CD4-positive, alpha-beta T cell treated with Interleukin-15 for 1 hour (primary cell): Measurements from ENCODE around the gene MCCD1.

Experiments
- DNase-seq: peaks from one replicate; pipeline ENCODE4 v3.0.0-alpha.2; 2020

The MCCD1 gene

DNA sequence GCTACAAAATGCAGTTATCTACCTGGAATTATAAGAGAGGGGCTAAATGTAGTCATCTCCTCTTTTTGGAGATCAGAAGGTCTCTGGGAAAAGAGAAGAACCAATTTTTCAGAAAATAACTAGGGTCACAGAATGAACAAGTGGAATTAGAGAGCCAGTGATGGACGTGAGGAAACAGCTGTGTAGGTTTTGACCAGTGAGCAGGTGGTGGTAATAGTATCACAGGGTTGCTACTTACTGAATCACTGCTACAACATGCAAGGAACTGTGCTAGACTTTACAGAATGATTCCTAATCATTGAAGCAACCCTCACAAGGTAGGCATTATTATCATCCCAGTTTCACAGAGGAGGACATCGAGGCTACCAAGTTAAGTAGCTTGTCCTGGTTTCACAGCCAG lies 15.9 kb downstream of the MCCD1 start:
- no peak for DNase-seq

DNA sequence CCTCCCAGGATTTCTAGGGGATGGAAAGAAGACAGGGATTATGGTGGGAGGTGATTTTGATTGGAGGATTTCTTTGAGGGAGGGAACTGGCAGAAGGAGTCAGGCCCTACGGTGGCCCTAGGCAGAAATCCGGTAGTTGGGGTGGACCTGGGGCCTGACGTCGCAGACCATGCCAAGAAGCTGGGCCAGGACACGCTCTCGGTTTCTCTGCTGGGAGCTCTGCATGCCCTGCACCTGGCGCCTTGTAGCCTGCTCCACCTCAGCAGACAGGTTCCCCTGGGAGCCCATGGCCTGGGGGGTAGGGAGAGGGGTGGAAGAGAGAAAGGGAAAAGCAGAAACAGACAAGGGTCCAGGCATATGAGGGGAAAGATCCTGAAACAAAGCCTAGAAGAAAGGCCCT lies 16.5 kb downstream of the MCCD1 start:
- no peak for DNase-seq

DNA sequence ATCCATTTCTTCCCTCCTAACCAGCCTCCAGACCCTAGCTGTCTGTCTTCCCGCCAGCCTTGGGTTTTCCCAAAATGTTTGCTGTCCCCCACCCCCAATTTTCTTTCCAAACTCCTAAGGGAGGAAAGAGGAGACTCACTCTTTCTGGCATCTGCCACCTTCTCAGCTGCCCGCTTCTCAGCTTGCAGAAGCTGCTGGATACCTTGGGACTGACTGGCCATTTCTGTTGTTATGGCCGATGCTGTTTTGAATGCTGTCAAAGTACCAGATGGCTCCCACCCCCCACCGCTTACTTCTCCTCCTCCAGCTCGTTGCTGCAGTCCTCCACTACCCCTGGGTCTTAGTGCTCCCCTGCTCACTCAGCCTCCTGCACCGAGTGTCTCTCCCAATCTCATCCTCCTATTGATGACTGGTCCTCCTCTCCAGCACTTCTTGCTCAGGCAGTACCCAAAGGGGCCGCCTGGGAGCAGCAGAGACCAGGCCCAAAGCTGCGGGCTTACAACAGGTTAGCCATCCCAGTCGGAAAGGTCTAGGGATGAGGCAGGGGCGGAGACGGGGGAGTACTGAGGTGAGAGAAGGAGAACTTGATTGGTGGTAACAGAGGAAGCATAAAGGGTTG lies 17.7 kb downstream of the MCCD1 start, which contains the start of gene ATP6V1G2:
Gene ATP6V1G2 (minus strand): TSS at position 270 of the 619 bp plus-strand sequence. CDS start 49 bp downstream, at position 221.
- peak; percentile 86 for DNase-seq

DNA sequence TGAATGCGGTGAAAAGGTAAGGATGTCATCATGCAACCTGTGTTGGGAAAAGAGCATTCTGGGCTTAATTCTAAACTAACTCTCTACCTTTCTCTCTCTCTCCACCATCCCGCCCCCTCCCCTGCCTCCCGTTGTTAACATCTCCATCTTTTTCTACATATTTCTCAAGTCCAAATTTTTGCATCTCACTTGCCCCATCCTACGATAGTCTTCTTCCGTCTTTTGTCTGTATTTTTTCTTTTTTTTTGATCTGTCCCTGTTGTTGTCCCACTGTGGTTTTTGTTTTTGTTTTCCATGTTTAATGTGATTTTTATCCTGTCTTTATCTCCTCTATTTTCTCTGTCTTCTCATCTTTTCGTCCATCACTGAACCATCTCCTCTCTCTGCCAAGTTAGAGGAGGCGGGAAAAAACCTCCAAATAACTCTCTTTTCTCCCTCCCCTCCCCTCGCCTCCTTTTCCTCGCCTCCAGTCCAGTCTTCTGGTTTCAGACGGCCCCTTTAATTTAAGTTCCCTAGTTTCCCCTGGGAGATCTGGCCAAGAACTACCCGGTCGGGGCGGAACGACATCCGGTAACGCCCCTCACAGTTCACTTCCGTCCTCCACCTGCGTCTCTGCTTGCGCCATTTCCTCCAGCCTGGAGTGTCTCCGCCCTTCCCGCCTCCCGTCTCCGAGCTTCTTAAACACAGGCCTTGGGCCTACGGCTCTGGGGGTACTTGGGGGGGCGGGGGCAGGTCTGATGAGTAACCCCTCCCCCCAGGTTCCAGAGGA lies 18.4 kb downstream of the MCCD1 start, which contains the start of gene NFKBIL1:
Gene NFKBIL1 (plus strand): TSS at position 651 of the 769 bp plus-strand sequence. CDS start 87 bp downstream, at position 738.
- peak; percentile 96 for DNase-seq

DNA sequence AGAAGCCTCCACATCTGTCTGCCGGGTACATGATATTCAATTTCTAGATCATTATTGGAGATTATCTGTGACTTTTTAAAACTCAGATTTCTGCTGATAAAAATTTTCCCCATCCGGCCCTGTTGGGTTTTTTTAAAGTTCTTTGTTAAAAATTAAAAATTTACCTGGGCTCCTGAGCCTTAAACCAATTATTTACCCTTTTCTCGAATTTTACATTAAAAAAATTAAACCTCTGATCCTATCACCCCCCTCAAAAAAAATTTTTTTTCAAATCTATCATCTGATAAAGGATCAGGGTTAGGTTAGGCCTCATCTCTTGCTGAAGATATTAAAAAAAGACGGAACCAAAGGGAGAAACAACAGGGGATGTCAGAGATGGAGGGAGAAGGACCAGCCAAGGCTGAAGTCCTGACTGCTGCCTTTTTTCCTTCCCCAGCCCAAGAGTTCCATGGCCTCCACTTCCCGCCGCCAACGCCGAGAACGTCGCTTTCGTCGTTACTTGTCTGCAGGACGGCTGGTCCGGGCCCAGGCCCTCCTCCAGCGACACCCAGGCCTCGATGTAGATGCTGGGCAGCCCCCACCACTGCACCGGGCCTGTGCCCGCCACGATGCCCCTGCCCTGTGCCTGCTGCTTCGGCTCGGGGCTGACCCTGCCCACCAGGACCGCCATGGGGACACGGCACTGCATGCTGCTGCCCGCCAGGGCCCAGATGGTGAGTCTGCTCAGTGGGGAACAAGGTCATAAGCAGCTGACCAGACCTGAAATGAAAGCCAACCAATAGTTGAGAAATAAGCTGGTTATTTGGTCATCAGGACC lies 19.2 kb downstream of the MCCD1 start:
- no peak for DNase-seq

DNA sequence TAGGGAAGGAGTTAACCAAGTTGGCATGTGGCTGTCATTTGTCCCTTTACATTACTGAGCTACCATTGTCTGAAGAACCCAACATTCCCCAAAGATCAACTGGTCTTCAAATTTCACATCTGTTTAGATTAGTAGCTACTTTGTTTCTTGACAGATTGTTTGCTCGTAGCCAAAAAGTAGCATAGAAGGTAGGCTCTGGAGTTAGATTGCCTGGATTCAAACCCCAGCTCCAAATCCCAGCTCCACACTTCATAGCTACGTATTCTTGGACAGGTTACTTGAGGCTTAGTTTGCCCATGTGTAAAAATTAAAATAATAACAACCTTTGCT lies 19.7 kb downstream of the MCCD1 start:
- DNase-seq = no peak

DNA sequence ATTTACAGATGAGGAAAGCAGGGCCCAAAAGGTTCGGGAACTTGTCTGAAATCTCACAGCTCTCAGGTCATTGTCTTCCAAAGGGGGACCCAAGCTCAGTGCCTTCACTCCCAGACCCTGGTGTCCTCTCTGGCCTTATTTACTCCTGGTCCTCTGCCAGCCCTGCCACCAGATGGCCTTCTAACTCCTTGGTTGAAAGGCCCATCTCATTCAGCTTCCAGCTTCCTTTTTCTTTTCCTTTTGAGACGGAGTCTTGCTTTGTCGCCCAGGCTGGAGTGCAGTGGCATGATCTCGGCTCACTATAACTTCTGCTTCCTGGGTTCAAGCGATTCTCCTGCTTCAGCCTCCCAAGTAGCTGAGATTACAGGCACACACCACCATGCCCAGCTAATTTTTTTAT lies 22.6 kb downstream of the MCCD1 start:
- DNase-seq = peak; percentile 78

DNA sequence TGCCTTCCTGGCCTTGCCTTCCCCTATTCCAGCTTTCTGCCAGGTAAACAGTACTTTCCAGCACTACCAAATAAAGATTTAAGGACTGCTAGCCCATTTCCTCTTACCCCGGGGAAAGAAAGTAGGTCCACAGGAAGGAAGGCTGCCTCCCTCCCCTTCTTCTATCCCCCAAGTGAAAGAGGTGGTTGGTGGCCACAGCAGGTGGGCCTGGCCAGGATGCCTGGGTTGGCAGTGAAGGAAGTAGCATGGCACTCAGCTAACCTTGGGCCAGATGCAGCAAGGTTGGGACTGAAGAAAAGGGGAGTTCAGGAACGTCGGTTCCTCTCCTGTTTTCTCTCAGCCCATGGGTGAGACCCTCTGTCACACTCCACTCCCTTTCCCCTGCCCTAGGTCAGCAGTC lies 27.5 kb downstream of the MCCD1 start:
- DNase-seq = no peak

DNA sequence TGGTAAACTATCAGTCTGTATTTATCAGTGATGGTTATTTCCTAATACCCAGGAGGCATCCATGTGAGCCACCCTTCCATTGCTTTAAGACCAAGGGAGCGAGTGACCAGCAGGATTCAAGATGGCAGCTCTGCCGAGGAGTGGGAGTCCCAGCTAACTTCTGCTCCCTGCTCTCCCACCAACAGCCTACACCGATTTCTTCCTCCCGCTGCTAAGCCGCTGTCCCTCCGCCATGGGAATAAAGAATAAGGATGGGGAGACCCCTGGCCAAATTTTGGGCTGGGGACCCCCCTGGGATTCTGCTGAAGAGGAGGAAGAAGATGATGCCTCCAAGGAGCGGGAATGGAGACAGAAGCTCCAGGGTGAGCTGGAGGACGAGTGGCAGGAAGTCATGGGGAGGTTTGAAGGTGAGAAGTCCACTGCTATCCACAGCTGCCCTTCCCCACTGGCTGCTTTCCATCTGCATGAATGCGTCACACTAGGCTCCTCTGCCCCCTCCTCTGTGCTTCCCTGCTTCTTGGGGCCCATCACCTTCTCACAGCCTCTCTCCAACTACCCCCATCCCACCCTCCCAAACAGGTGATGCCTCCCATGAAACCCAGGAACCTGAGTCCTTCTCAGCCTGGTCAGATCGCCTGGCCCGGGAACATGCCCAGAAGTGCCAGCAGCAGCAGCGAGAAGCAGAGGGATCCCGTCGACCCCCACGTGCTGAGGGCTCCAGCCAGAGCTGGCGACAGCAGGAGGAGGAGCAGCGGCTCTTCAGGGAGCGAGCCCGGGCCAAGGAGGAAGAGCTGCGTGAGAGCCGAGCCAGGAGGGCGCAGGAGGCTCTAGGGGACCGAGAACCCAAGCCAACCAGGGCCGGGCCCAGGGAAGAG lies 28.9 kb downstream of the MCCD1 start:
- no peak for DNase-seq

DNA sequence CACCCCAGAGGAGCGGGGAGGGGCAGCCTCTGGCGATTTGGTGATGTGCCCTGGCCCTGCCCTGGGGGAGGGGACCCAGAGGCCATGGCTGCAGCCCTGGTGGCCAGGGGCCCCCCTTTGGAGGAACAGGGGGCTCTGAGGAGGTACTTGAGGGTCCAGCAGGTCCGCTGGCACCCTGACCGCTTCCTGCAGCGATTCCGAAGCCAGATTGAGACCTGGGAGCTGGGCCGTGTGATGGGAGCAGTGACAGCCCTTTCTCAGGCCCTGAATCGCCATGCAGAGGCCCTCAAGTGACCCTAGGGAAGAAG lies 29.5 kb downstream of the MCCD1 start:
- DNase-seq = no peak

DNA sequence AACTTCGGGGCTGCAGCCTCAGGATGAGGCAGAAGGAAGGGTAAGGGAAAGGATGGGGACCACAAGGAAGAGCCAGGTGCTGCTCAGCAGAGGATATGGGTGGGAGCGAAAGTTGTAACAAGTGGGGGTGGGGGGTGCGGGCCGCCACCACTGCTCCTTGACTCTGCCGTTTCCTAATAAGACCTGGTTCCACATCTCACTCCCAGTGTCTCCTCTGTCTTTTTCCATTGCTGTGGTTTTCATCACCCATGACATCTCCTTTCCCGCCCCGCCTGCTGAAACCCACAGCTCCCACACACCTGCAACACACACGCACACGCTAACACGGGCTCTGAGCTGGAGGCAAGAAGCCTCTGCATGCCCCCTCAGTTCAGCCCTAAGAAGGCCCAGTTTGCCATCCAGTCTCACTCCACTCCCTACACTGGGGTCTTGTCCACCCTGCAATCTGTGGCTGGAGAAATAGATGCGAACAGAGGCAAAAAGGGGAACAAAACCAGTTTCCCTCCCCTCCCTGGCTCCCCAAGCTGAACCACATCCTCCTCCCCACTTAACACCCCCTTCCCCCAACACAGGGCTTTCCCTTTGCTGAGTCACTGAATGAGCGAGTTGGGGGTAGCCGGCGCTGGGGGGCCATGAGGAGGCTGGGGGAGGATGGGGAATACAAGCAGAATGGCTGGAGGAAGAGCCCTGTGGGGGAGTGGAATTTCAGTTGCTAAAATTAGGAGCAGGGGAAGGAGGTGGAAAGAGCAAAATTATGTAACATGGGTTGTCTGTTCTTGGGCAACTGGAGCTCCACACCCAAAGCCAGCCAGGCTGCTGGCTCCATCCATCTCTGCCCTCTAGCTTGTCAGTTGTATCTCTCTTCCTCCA lies 30.1 kb downstream of the MCCD1 start:
- peak; percentile 85 for DNase-seq

DNA sequence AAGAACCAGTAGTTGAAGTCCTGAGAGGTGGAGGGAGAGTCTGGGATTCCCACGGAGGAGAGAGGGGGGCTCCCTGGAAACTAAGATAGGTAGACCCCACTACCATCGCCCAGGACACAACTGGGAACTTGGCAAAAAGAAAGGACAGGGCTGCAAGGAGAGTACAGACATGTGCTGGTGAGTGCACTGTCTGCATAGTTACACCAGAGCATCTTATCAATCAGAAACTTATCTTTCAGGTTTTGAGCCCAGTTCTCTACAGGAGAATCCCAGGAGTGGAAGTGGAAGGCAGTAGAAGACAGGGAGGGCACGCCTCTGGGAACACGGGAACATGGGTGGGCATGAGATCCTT lies 30.8 kb downstream of the MCCD1 start:
- no peak for DNase-seq

DNA sequence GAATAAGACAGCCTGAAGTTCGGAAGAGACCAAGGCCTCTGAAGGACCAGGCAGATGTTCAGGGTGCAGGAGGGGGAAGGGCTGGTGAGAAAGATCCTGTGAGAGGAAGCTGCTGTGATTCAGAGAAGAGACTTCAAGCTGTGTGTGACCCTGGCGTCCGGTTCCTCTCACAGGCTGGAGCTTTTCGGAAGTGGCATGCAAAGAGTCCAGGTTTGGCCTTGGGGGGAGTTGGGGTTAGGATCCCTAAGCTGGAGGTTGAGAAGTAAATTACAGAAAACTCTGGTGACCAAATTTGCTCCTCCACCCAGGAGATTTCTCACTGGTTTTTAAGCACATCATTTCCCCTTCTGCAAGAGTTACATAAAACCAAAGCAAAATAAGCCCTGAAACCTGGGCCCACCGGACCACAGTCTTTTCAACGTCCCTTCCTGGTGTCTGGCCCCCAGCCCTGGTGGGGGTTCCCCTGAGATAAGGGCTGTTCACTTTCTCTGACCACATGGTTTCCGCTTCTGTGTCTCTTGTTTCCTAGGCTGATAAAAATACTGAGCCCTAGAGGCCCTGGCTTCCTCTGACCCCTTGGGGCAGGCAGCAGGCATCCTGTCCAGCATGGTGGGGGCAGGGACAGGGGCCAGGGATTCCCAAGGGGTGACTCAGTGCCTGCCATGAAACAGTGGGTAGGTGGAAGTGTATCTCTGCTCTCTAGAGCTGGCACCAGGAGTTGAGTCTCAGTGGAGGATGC lies 31.4 kb downstream of the MCCD1 start:
- DNase-seq = peak; percentile 80

DNA sequence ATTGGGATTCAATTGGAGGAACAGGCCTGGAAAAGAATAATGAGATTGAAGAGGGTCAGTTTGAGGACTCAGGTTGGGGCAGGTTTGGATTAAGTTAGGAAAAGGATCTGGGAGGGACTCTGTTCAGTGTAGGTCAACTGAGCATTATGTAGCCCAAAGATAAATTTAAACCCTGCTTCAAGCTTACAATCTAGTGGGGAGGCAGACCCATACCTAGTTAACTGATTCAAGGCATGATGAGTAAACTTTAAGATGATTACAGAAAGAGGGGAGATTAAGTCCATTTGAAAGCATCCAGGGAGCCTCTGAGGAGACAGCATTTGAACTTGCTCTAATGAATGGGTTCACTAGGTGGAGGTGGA lies 31.9 kb downstream of the MCCD1 start:
- no peak for DNase-seq

DNA sequence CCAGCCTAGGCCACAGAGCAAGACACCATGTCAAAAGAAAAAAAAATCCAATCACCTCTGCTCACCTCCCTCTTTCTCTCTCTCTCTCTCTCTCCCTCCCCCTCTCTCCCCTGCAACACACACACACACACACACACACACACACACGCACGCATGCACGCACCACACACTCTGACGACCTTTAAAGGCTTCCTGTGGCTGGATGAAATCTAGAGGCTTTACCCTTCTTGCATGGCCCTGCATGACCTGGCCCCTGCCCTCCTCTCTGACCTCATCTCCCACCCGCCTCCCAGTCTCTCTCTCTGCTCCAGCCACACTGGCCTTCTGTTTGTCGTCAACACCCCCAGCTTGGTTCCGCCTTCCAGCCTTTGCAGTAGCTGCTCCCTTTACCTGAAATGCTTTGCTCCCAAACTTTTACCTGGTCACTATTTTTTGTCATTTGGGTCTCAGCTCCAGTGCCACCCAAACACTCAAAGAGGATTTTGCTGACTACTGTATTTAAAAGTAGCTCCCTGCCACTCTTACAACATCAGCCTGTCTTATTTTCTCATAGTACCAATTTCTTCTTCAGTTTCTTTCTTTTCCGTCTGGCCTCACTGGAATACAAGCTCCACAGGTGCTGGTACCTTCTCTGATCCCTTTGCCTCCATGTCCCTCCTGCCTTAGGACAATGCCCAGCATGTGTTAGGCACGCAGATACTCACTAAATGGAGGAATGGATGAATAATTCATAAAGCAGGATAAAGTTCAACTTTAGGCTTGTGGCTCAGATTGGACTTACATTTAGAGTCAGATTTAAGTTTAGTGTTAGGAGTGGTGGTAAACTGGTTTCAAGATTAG lies 39.0 kb downstream of the MCCD1 start:
- peak; percentile 53 for DNase-seq

DNA sequence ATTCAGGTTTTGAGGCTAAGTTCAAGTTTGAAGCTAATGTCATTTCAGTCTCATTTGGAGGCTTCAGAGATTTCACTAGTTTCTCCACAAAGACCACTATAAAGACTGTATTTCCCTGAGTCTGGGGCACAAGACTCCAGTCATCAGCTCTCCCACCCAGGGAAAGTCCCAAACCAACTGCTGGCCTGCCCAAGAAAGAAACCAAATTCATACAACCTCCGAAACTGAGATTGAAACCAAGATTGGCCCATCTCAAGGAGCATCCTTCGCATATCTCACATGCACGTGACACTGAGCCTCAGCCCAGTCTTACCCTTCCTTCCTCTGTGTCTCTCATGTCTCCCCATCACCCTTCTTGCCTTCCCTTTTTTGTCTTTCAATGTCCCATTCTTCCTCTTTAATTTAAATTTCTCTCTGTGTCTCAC lies 39.8 kb downstream of the MCCD1 start:
- peak; percentile 82 for DNase-seq

DNA sequence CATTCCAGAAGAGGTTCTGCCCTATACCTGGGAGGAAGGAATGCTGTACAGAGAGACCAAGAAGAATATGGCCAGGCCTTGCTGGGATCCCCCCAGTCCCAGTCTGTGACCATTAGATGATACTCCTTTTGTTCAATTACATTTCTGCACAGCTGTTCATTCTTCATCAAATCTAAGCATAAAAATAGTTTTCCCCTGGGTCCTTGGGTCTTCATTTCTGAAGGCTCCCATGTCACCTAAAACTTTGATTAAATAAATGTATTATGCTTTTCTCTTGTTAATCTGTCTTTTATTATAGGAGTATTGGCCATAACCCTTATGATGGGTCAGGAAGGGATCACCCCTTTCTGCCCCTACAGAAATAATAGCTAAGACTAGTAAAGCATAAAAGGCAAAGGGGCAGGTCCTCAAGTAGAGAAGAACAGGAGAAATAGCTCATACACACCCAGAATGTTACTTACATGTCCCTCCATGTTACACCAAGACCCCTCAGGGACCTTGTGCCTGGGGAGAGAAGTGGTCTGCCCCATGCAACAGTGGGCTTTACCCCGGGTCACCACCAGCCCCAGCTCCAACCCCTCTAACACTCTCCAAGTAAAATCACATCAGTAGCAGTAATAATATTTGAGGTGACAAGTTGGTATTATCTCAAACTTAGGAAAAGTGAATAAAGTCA lies 41.2 kb downstream of the MCCD1 start:
- no peak for DNase-seq

DNA sequence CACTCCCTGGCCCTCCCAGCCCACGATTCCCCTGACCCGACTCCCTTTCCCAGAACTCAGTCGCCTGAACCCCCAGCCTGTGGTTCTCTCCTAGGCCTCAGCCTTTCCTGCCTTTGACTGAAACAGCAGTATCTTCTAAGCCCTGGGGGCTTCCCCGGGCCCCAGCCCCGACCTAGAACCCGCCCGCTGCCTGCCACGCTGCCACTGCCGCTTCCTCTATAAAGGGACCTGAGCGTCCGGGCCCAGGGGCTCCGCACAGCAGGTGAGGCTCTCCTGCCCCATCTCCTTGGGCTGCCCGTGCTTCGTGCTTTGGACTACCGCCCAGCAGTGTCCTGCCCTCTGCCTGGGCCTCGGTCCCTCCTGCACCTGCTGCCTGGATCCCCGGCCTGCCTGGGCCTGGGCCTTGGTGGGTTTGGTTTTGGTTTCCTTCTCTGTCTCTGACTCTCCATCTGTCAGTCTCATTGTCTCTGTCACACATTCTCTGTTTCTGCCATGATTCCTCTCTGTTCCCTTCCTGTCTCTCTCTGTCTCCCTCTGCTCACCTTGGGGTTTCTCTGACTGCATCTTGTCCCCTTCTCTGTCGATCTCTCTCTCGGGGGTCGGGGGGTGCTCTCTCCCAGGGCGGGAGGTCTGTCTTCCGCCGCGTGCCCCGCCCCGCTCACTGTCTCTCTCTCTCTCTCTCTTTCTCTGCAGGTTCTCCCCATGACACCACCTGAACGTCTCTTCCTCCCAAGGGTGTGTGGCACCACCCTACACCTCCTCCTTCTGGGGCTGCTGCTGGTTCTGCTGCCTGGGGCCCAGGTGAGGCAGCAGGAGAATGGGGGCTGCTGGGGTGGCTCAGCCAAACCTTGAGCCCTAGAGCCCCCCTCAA lies 43.5 kb downstream of the MCCD1 start, which contains the start of gene LTA:
Gene LTA (plus strand): TSS at position 249 of the 871 bp plus-strand sequence. CDS start 454 bp downstream, at position 703.
- DNase-seq = peak; percentile 85
